ENCODE measurements around the gene UBD. TPM values are rescaled to one million over a fixed set of nuclear protein-coding genes. Genes with fewer than 3 reads are reported as not detected.

Gene UBD
- total and polyA plus RNA-seq, 2 experiments from 2014 or later = not detected

DNA sequence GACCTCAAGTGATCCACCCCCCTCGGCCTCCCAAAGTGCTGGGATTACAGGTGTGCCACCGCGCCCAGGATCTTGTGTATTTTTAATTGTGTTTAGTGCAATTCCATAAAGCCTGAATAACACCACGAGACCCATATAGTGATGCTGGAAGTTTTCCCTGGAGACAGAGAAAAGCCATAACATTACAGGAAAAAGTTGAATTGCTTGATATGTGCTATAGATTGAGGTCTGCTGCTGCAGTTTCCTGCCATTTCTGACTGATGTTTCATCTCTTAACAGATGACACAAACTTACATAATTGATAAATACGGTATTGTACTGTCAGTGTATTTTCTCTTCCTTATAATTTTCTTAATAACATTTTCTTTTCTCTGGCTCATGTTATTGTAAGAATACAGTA, 7.3 kb upstream of the UBD start:
- DNase-seq (ENCODE audit: low spot score) (no peak), ATAC-seq (no peak)
- H3K9me2 ChIP-seq (ENCODE audit: insufficient read depth) = peaks cover 12% of the 10 kb centered on the region; the same call in 1 of the 2 replicates
- H4K20me1 ChIP-seq (replicated peaks; ENCODE audit: insufficient read depth) = no peaks in the 10 kb centered on the region
- no peaks in the 10 kb centered on the region for H3K4me1 ChIP-seq (ENCODE audit: insufficient read depth)
- Mint-ChIP-seq H3K4me3 (no peak overlapping the region), H3K4me1 (no peaks in the 10 kb centered on the region), H3K27me3 (ENCODE audit: insufficient read depth, low read depth, poor library complexity) (peaks cover 3% of the 10 kb centered on the region), H3K9me3 (no peaks in the 10 kb centered on the region), H3K27ac (no peak overlapping the region), H3K36me3 (ENCODE audit: low read depth) (no peaks in the 10 kb centered on the region)
- no peak overlapping the region for H3K4me3 ChIP-seq
- H3K36me3 ChIP-seq (ENCODE audit: insufficient read depth) = no peaks in the 10 kb centered on the region
- no peaks in the 10 kb centered on the region for H3F3A ChIP-seq (replicated peaks; ENCODE audit: low read depth)
- no peak overlapping the region for H3K27ac ChIP-seq (ENCODE audit: low read depth)
- H3K79me2 ChIP-seq (replicated peaks; ENCODE audit: insufficient read depth) = no peaks in the 10 kb centered on the region
- no peak overlapping the region for H2AFZ ChIP-seq
- no peaks in the 10 kb centered on the region for H3K27me3 ChIP-seq (ENCODE audit: insufficient read depth)
- H3K4me2 ChIP-seq = no peak overlapping the region
- TF ChIP-seq CREB1 (CRISPR knock-in tag; IDR thresholded peaks at IDR 0.05; ENCODE audit: low read depth) (no peak), JUNB (IDR thresholded peaks at IDR 0.05; ENCODE audit: unreplicated experiment) (no peak), STAT1 (IDR thresholded peaks at IDR 0.05; ENCODE audit: unreplicated experiment) (no peak), ZNF331 (CRISPR knock-in tag; IDR thresholded peaks at IDR 0.05; ENCODE audit: low read depth) (no peak)
- TF ChIP-seq, protein P1, sequence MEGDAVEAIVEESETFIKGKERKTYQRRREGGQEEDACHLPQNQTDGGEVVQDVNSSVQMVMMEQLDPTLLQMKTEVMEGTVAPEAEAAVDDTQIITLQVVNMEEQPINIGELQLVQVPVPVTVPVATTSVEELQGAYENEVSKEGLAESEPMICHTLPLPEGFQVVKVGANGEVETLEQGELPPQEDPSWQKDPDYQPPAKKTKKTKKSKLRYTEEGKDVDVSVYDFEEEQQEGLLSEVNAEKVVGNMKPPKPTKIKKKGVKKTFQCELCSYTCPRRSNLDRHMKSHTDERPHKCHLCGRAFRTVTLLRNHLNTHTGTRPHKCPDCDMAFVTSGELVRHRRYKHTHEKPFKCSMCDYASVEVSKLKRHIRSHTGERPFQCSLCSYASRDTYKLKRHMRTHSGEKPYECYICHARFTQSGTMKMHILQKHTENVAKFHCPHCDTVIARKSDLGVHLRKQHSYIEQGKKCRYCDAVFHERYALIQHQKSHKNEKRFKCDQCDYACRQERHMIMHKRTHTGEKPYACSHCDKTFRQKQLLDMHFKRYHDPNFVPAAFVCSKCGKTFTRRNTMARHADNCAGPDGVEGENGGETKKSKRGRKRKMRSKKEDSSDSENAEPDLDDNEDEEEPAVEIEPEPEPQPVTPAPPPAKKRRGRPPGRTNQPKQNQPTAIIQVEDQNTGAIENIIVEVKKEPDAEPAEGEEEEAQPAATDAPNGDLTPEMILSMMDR (conservative IDR thresholded peaks at IDR 0.05; ENCODE audit: low read depth in 2 of 2) = no peak

DNA sequence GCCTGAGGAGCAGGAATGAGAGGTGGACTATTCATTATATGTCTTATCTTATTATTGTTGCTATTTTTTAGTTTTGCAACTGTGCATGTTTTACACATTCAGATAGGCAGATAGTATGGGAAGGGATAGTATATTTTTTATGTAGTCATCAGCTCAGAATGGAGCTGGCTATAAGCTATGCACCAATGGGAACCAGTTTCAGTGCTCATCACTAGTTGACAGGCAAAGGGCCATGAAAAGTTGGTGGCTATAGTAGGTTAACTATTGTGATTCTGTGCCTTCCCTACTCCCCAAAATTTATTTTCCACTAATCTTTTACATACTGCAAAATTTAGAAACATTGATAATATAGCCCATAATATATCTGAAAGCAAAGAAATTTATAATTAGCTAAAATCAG, 5.3 kb upstream of the UBD start:
- Histone ChIP-seq H3K27me3 (ENCODE audit: insufficient read depth) (no peaks in the 10 kb centered on the region), H3K27ac (ENCODE audit: low read depth) (no peak overlapping the region), H2AFZ (no peak overlapping the region), H3F3A (replicated peaks; ENCODE audit: low read depth) (no peaks in the 10 kb centered on the region), H3K4me2 (no peak overlapping the region), H3K36me3 (ENCODE audit: insufficient read depth) (no peaks in the 10 kb centered on the region), H3K4me1 (ENCODE audit: insufficient read depth) (peaks cover 2% of the 10 kb centered on the region), H4K20me1 (replicated peaks; ENCODE audit: insufficient read depth) (no peaks in the 10 kb centered on the region), H3K79me2 (replicated peaks; ENCODE audit: insufficient read depth) (no peaks in the 10 kb centered on the region), H3K9me2 (ENCODE audit: insufficient read depth) (peaks cover 3% of the 10 kb centered on the region; the same call in 1 of the 2 replicates), H3K4me3 (no peak overlapping the region)
- H3K27ac Mint-ChIP-seq = no peak overlapping the region
- peaks cover 3% of the 10 kb centered on the region for H3K27me3 Mint-ChIP-seq (ENCODE audit: insufficient read depth, low read depth, poor library complexity)
- no peak overlapping the region for H3K4me3 Mint-ChIP-seq
- no peaks in the 10 kb centered on the region for H3K36me3 Mint-ChIP-seq (ENCODE audit: low read depth)
- ATAC-seq (no peak), DNase-seq (ENCODE audit: low spot score) (no peak)
- H3K4me1 Mint-ChIP-seq = peaks cover 4% of the 10 kb centered on the region
- no peaks in the 10 kb centered on the region for H3K9me3 Mint-ChIP-seq
- TF ChIP-seq, protein P2, sequence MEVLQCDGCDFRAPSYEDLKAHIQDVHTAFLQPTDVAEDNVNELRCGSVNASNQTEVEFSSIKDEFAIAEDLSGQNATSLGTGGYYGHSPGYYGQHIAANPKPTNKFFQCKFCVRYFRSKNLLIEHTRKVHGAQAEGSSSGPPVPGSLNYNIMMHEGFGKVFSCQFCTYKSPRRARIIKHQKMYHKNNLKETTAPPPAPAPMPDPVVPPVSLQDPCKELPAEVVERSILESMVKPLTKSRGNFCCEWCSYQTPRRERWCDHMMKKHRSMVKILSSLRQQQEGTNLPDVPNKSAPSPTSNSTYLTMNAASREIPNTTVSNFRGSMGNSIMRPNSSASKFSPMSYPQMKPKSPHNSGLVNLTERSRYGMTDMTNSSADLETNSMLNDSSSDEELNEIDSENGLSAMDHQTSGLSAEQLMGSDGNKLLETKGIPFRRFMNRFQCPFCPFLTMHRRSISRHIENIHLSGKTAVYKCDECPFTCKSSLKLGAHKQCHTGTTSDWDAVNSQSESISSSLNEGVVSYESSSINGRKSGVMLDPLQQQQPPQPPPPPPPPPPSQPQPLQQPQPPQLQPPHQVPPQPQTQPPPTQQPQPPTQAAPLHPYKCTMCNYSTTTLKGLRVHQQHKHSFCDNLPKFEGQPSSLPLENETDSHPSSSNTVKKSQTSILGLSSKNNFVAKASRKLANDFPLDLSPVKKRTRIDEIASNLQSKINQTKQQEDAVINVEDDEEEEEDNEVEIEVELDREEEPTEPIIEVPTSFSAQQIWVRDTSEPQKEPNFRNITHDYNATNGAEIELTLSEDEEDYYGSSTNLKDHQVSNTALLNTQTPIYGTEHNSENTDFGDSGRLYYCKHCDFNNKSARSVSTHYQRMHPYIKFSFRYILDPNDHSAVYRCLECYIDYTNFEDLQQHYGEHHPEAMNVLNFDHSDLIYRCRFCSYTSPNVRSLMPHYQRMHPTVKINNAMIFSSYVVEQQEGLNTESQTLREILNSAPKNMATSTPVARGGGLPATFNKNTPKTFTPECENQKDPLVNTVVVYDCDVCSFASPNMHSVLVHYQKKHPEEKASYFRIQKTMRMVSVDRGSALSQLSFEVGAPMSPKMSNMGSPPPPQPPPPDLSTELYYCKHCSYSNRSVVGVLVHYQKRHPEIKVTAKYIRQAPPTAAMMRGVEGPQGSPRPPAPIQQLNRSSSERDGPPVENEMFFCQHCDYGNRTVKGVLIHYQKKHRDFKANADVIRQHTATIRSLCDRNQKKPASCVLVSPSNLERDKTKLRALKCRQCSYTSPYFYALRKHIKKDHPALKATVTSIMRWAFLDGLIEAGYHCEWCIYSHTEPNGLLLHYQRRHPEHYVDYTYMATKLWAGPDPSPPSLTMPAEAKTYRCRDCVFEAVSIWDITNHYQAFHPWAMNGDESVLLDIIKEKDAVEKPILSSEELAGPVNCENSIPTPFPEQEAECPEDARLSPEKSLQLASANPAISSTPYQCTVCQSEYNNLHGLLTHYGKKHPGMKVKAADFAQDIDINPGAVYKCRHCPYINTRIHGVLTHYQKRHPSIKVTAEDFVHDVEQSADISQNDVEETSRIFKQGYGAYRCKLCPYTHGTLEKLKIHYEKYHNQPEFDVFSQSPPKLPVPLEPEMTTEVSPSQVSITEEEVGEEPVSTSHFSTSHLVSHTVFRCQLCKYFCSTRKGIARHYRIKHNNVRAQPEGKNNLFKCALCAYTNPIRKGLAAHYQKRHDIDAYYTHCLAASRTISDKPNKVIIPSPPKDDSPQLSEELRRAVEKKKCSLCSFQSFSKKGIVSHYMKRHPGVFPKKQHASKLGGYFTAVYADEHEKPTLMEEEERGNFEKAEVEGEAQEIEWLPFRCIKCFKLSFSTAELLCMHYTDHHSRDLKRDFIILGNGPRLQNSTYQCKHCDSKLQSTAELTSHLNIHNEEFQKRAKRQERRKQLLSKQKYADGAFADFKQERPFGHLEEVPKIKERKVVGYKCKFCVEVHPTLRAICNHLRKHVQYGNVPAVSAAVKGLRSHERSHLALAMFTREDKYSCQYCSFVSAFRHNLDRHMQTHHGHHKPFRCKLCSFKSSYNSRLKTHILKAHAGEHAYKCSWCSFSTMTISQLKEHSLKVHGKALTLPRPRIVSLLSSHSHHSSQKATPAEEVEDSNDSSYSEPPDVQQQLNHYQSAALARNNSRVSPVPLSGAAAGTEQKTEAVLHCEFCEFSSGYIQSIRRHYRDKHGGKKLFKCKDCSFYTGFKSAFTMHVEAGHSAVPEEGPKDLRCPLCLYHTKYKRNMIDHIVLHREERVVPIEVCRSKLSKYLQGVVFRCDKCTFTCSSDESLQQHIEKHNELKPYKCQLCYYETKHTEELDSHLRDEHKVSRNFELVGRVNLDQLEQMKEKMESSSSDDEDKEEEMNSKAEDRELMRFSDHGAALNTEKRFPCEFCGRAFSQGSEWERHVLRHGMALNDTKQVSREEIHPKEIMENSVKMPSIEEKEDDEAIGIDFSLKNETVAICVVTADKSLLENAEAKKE (CRISPR knock-in tag; IDR thresholded peaks at IDR 0.05) = no peak
- TF ChIP-seq, protein P3, sequence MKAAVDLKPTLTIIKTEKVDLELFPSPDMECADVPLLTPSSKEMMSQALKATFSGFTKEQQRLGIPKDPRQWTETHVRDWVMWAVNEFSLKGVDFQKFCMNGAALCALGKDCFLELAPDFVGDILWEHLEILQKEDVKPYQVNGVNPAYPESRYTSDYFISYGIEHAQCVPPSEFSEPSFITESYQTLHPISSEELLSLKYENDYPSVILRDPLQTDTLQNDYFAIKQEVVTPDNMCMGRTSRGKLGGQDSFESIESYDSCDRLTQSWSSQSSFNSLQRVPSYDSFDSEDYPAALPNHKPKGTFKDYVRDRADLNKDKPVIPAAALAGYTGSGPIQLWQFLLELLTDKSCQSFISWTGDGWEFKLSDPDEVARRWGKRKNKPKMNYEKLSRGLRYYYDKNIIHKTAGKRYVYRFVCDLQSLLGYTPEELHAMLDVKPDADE (IDR thresholded peaks at IDR 0.05) = no peak
- TF ChIP-seq EZH2phosphoT487 (IDR thresholded peaks at IDR 0.05; ENCODE audit: unreplicated experiment) (no peak), EZH2 (IDR thresholded peaks at IDR 0.05; ENCODE audit: low read depth, unreplicated experiment) (no peak), POLR2AphosphoS5 (IDR thresholded peaks at IDR 0.05; ENCODE audit: low read depth) (no peak), ZNF331 (CRISPR knock-in tag; IDR thresholded peaks at IDR 0.05; ENCODE audit: low read depth) (no peak), NANOG (IDR thresholded peaks at IDR 0.05; ENCODE audit: borderline replicate concordance) (no peak), STAT1 (IDR thresholded peaks at IDR 0.05; ENCODE audit: unreplicated experiment) (no peak), JUNB (IDR thresholded peaks at IDR 0.05; ENCODE audit: unreplicated experiment) (no peak)
- TF ChIP-seq, protein P1 (conservative IDR thresholded peaks at IDR 0.05; ENCODE audit: low read depth in 2 of 2) = no peak
